NB4 (cell line): ENCODE measurements around the gene NDEL1.

ENCODE experiments used
- DNase-seq: peaks from one replicate; pipeline ENCODE4 v3.0.0; 2010; ENCODE audit warnings: low read depth
- H3K4me3 ChIP-seq: one replicate; pipeline ENCODE4 v1.5.1; 2011; ENCODE audit warnings: mild to moderate bottlenecking, low read depth, low read length, moderate library complexity
- CTCF ChIP-seq: IDR thresholded peaks from one replicate; pipeline ENCODE4 v1.5.1; 2012; ENCODE audit warnings: low read depth, low read length
- MAX ChIP-seq: IDR thresholded peaks from 2 replicates; pipeline ENCODE4 v1.6.1; 2011; ENCODE audit warnings: low read depth, low read length
- MYC ChIP-seq: IDR thresholded peaks from 2 replicates; pipeline ENCODE4 v1.6.1; 2011; ENCODE audit warnings: low read depth, low read length
- POLR2A ChIP-seq: IDR thresholded peaks from 2 replicates; pipeline ENCODE4 v1.6.1; 2011; ENCODE audit warnings: mild to moderate bottlenecking; ENCODE audit not compliant: insufficient read length; ENCODE audit errors: extremely low read depth

Gene NDEL1

GRCh38 chr17:8480011-8480976 lies 44.6 kb downstream of the NDEL1 start:
- H3K4me3 ChIP-seq: no peak overlapping the region
- DNase-seq: no peak
- TF ChIP-seq CTCF: no peak
- no peak for TF ChIP-seq POLR2A
- no peak for TF ChIP-seq MYC
- TF ChIP-seq MAX: no peak

GRCh38 chr17:8481089-8481488 lies 45.4 kb downstream of the NDEL1 start:
- no peak for DNase-seq

GRCh38 chr17:8481703-8482102 lies 46.0 kb downstream of the NDEL1 start:
- TF ChIP-seq POLR2A (no peak), MYC (no peak), MAX (no peak)
- no peak for DNase-seq

More at GRCh38 chr17:8481089-8481488, 45.4 kb downstream of the NDEL1 start:
- TF ChIP-seq POLR2A (no peak), MYC (no peak), MAX (no peak), CTCF (no peak)
- no peak overlapping the region for H3K4me3 ChIP-seq

GRCh38 chr17:8482546-8482945 lies 46.9 kb downstream of the NDEL1 start:
- no peak overlapping the region for H3K4me3 ChIP-seq
- DNase-seq: no peak
- TF ChIP-seq MAX: no peak
- no peak for TF ChIP-seq POLR2A
- TF ChIP-seq MYC: no peak
- TF ChIP-seq CTCF: no peak

More at GRCh38 chr17:8481703-8482102, 46.0 kb downstream of the NDEL1 start:
- no peak overlapping the region for H3K4me3 ChIP-seq

DNA sequence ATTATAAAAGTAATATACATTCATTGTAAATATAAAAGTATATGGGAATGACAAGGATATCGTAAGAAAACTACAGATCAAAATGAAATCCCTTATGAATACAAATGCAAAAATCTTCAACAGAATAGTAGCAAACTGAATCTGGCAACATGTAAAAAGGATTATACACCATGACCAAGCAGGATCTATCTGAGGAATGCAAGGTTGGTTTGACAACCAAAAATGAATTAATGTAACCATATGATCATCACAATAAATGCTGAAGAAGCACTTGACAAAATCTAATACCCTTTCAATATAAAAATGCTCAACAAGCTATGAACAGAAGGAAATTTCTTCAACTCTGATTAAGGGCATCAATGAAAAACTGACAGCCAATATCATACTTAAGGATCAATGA lies 48.8 kb downstream of the NDEL1 start:
- H3K4me3 ChIP-seq: no peak overlapping the region
- TF ChIP-seq CTCF (no peak), MYC (no peak), POLR2A (no peak), MAX (no peak)
- no peak for DNase-seq

DNA sequence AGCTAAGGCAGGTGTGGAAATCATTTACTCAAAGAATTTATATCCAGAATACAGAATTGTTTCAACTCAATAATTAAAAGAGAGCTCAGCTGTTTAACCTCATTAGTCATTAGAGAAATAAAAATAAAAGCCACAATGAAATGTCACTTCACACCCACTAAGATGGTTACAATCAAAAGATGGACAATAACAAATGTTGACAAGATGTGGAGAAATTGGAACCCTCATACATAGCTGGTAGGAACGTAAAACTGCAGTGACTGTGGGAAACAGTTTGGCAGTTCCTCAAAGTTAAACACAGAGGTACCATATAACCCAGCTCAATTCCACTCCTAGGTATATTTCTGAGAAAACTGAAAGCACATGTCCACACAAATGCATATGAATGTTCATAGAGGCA lies 49.8 kb downstream of the NDEL1 start:
- TF ChIP-seq MAX: no peak
- no peak for TF ChIP-seq POLR2A
- no peak for TF ChIP-seq CTCF
- TF ChIP-seq MYC: no peak

More for the DNA sequence above, 49.8 kb downstream of the NDEL1 start:
- no peak overlapping the region for H3K4me3 ChIP-seq
- DNase-seq: no peak
